ENCODE data around the gene LAPTM5.

Gene LAPTM5

DNA sequence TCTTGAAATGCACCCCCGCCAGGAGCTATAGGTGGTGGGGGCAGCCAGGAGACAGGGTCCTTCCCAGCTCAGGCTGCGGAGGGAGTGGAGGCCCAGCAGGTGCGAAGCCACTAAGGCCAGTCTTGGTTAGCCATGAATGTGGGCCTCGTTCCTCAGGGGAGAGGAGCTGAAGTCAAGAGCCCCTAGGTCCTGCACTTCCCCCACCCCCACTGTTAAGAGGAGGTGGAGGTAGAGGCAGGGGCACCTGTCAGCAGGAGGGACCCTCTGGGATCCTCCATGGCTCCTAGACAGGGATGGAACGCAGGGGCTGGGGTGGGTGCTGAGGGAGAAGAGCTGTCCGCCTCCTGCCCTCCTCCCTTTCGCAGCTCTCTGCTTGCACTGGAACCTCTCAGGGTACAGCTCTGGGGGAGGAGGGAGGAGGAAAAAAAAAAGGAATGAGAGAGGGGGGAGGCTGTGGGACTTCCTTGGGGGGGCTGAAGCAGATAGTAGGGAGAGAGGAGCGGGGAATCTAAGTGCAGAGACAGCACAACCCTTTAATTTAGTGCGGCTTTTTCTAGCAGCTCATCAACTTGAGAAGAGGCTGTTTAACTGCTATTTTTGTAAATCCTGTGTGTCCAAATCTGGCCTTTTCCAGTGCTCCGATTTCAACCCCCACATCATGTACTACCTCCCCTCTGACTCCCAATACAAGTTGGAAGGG is 71.2 kb downstream of the LAPTM5 start:
- TF ChIP-seq CTBP1 (IDR thresholded peaks at IDR 0.05; ENCODE audit: borderline replicate concordance) (no peak), L3MBTL2 (conservative IDR thresholded peaks at IDR 0.05) (no peak), SUZ12 (IDR thresholded peaks at IDR 0.05) (no peak), TARDBP (IDR thresholded peaks at IDR 0.05) (no peak), BHLHE40 (IDR thresholded peaks at IDR 0.05; ENCODE audit: borderline replicate concordance) (no peak), HDGF (IDR thresholded peaks at IDR 0.05; ENCODE audit: borderline replicate concordance) (no peak)
- TF ChIP-seq, protein P1, sequence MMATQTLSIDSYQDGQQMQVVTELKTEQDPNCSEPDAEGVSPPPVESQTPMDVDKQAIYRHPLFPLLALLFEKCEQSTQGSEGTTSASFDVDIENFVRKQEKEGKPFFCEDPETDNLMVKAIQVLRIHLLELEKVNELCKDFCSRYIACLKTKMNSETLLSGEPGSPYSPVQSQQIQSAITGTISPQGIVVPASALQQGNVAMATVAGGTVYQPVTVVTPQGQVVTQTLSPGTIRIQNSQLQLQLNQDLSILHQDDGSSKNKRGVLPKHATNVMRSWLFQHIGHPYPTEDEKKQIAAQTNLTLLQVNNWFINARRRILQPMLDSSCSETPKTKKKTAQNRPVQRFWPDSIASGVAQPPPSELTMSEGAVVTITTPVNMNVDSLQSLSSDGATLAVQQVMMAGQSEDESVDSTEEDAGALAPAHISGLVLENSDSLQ (IDR thresholded peaks at IDR 0.05), result no peak
- DNase-seq (ENCODE audit: extremely low spot score), result no peak
- CTCF ChIA-PET, result no interaction called here
- POLR2A ChIA-PET, result no interaction called here

DNA sequence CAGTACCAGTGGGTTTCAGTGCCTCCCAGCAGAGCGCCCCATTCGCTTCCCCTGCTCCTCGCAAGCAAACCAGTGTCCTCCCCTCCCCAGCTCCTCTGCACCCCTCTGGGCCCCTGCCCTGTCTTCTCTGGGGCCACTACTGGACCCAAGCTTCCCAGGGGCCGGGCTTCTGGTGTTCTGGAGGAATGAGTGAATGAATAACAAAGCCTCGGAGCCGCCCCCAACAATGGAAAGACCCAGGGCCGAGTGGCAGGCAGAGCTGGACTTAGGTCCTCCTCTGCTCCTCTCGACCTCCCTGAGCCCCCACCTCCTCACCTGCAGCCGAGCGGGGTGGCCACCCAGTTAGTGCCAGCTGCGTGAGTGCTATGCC is 71.8 kb downstream of the LAPTM5 start:
- TF ChIP-seq HDGF (IDR thresholded peaks at IDR 0.05; ENCODE audit: borderline replicate concordance) (no peak), ZNF384 (IDR thresholded peaks at IDR 0.05) (no peak), ELF4 (IDR thresholded peaks at IDR 0.05) (no peak), L3MBTL2 (conservative IDR thresholded peaks at IDR 0.05) (no peak), NFRKB (IDR thresholded peaks at IDR 0.05) (no peak), BHLHE40 (IDR thresholded peaks at IDR 0.05; ENCODE audit: borderline replicate concordance) (no peak), FOXK2 (IDR thresholded peaks at IDR 0.05) (no peak), CTBP1 (IDR thresholded peaks at IDR 0.05; ENCODE audit: borderline replicate concordance) (no peak), FOXM1 (IDR thresholded peaks at IDR 0.05; ENCODE audit: borderline replicate concordance) (no peak), LEF1 (IDR thresholded peaks at IDR 0.05; ENCODE audit: borderline replicate concordance) (no peak), TARDBP (IDR thresholded peaks at IDR 0.05) (no peak), SUZ12 (IDR thresholded peaks at IDR 0.05) (no peak), FOXA1 (IDR thresholded peaks at IDR 0.05) (no peak), ARNT (IDR thresholded peaks at IDR 0.05) (no peak), SP1 (IDR thresholded peaks at IDR 0.05) (no peak)
- TF ChIP-seq, protein P1 (IDR thresholded peaks at IDR 0.05), result no peak
- POLR2A ChIA-PET, result interaction anchor here (0.6 kb wide), 1 partner anchor 42 kb away, joined by 3 read pairs; no protein-coding TSS in a partner anchor
- DNase-seq (ENCODE audit: extremely low spot score), result no peak
- CTCF ChIA-PET, result no interaction called here

DNA sequence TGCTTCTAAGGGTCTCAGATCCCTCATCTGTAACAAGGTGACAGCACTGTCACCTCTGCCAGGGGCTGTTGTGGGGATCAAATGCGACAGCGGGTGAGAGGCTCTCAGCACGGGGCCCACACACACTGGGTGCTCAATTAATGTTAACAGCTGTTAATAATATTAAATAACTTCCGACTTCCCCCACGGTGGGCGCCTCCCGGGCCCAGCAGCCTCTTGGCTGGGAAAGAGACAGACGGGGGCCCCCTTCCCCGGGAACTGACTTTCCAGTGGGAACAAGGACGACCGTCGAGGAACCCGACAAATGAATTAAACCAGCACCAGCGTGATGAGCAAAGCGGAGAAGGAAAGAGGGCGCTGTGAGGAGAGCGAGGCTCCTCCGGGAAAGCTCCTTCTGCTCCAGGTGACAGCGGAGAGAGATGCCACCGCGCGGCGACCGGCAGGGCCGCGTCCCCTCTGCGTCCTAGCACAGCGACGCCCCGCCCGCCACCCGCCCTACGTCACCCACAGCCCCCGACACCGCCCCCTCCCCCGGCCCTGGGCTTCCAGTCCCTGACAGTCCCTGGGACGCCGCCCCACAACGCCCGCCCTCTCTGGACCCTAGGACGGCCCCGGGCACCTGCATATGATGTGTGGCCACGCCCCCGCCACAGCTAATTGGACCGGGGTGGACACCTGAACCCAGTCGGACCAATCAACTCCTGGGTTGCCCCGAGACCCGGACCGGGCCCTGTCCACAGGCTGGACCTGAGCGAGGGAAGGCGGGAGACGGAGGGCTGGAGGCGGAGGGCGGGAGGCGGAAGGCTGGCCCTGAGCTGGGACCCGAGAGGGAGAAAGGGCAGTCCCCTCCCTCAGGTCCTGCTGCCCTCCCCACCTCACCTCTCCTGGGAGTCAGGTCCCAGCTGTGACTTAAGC is 72.4 kb downstream of the LAPTM5 start:
- no peak for DNase-seq (ENCODE audit: extremely low spot score)
- ChIA-PET CTCF (no interaction called here), POLR2A (interaction anchor here (0.6 kb wide), 1 partner anchor 41 kb away, joined by 3 read pairs; no protein-coding TSS in a partner anchor)
- no peak for TF ChIP-seq ARNT (IDR thresholded peaks at IDR 0.05)
- no peak for TF ChIP-seq ZNF384 (IDR thresholded peaks at IDR 0.05)
- TF ChIP-seq L3MBTL2 (conservative IDR thresholded peaks at IDR 0.05), result no peak
- no peak for TF ChIP-seq ELF4 (IDR thresholded peaks at IDR 0.05)
- no peak for TF ChIP-seq HDGF (IDR thresholded peaks at IDR 0.05; ENCODE audit: borderline replicate concordance)

DNA sequence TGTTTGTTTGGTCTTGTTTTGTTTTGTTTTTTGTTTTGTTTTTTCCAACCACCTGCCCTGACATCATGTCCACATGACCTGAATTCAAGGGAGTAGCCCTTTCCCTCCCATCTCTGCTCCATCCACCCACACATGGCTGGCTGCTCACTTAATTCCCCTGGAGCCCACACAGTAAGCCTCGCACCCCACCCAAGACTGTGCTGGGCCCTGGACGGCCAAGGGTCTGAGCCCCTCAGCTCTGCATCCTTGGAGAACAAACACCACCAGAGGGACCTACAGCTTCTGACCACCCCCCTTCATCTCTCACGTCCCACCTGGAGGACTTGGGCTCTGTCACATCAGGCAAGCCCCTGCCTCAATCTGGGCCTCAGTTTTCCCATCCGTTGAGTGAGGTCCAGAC is 73.3 kb downstream of the LAPTM5 start:
- TF ChIP-seq BHLHE40 (IDR thresholded peaks at IDR 0.05; ENCODE audit: borderline replicate concordance) (no peak), SP1 (IDR thresholded peaks at IDR 0.05) (no peak), FOXK2 (IDR thresholded peaks at IDR 0.05) (no peak), CTBP1 (IDR thresholded peaks at IDR 0.05; ENCODE audit: borderline replicate concordance) (no peak), ZNF384 (IDR thresholded peaks at IDR 0.05) (no peak), ELF4 (IDR thresholded peaks at IDR 0.05) (no peak)
- CTCF ChIA-PET, result no interaction called here
- no peak for DNase-seq (ENCODE audit: extremely low spot score)
- POLR2A ChIA-PET, result no interaction called here

DNA sequence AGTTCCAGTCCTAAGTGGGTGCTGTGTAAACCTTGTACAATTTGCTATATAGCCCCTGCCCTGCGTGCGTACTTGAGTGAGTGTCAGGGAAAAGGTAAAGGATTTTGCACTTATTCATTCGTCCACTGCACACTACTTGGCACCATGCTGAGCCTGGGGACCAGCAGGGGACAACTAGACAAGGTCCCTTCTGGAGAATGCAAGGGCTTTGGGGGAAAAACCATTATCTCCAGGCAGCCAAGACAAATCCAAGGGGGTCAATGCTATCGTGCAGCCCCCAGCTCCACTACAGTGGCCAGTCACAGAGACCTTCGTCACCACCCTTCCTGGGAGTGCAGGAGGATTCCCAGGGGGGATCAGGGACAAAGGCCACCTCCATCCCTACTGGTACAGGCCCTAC is 73.9 kb downstream of the LAPTM5 start:
- ChIA-PET CTCF (interaction anchor here (0.6 kb wide), 1 partner anchor 72 kb away, joined by 3 read pairs; no protein-coding TSS in a partner anchor), POLR2A (no interaction called here)
- no peak for DNase-seq (ENCODE audit: extremely low spot score)
- TF ChIP-seq ZNF384 (IDR thresholded peaks at IDR 0.05), result no peak
- TF ChIP-seq FOXA1 (IDR thresholded peaks at IDR 0.05), result no peak
- no peak for TF ChIP-seq FOXK2 (IDR thresholded peaks at IDR 0.05)

Data from HEK293T (cell line).